Neural progenitor cell (in vitro differentiated cells): ENCODE data around the gene SPART.

Source experiments
- EZH2phosphoT487 ChIP-seq: fragments of 200-600 bp; sonication (generic); IDR thresholded peaks from 2 replicates; pipeline ENCODE4 v1.6.1; 2017; ENCODE audit warnings: antibody characterized with exemption
- TF ChIP-seq, protein P1 (sequence below): fragments of 200-600 bp; sonication (generic); IDR thresholded peaks from 2 replicates; pipeline ENCODE4 v1.5.1; 2017; ENCODE audit warnings: antibody characterized with exemption, mild to moderate bottlenecking

- TF ChIP-seq, protein P1, sequence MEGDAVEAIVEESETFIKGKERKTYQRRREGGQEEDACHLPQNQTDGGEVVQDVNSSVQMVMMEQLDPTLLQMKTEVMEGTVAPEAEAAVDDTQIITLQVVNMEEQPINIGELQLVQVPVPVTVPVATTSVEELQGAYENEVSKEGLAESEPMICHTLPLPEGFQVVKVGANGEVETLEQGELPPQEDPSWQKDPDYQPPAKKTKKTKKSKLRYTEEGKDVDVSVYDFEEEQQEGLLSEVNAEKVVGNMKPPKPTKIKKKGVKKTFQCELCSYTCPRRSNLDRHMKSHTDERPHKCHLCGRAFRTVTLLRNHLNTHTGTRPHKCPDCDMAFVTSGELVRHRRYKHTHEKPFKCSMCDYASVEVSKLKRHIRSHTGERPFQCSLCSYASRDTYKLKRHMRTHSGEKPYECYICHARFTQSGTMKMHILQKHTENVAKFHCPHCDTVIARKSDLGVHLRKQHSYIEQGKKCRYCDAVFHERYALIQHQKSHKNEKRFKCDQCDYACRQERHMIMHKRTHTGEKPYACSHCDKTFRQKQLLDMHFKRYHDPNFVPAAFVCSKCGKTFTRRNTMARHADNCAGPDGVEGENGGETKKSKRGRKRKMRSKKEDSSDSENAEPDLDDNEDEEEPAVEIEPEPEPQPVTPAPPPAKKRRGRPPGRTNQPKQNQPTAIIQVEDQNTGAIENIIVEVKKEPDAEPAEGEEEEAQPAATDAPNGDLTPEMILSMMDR = no peak
- TF ChIP-seq EZH2phosphoT487 = no peak
Observed at GRCh38 chr13:36344886-36345437, 1.2 kb downstream of the SPART start.
